ENCODE measurements around the gene H2BK1. TPM values are rescaled to one million over a fixed set of nuclear protein-coding genes. Genes with fewer than 3 reads are reported as not detected.

Gene H2BK1
- total and polyA plus RNA-seq, 2 experiments from 2014 or later, result not detected

GRCh38 chr7:151240536-151240935 lies 30.2 kb upstream of the H2BK1 start:
- Histone ChIP-seq H3K27ac (peak overlapping the region; percentile 9), H3K36me3 (peaks cover 60% of the 10 kb centered on the region)
- no peak for DNase-seq (ENCODE audit: low read depth in 1 of 2, low spot score in 1 of 2)

GRCh38 chr7:151239837-151240459 lies 29.7 kb upstream of the H2BK1 start:
- Histone ChIP-seq H3K4me1 (ENCODE audit: low read depth) (peaks cover 6% of the 10 kb centered on the region), H3K27ac (peak overlapping the region; percentile 9), H3K36me3 (peaks cover 60% of the 10 kb centered on the region), H3K4me3 (no peak overlapping the region), H3K9me3 (ENCODE audit: low read depth) (no peaks in the 10 kb centered on the region), H3K27me3 (no peaks in the 10 kb centered on the region)
- no peak for TF ChIP-seq CTCF (IDR thresholded peaks at IDR 0.05; ENCODE audit: low read depth, low read length)
- no peak for DNase-seq (ENCODE audit: low read depth in 1 of 2, low spot score in 1 of 2)

More at GRCh38 chr7:151240536-151240935, 30.2 kb upstream of the H2BK1 start:
- H3K9me3 ChIP-seq (ENCODE audit: low read depth), result no peaks in the 10 kb centered on the region
- no peak for TF ChIP-seq CTCF (IDR thresholded peaks at IDR 0.05; ENCODE audit: low read depth, low read length)
- H3K27me3 ChIP-seq, result no peaks in the 10 kb centered on the region
- no peak overlapping the region for H3K4me3 ChIP-seq
- H3K4me1 ChIP-seq (ENCODE audit: low read depth), result peaks cover 8% of the 10 kb centered on the region

- Histone ChIP-seq H3K27me3 (no peaks in the 10 kb centered on the region), H3K4me1 (ENCODE audit: low read depth) (no peaks in the 10 kb centered on the region), H3K36me3 (peaks cover 60% of the 10 kb centered on the region), H3K27ac (no peak overlapping the region), H3K4me3 (no peak overlapping the region), H3K9me3 (ENCODE audit: low read depth) (no peaks in the 10 kb centered on the region)
- no peak for DNase-seq (ENCODE audit: low read depth in 1 of 2, low spot score in 1 of 2)
- no peak for TF ChIP-seq CTCF (IDR thresholded peaks at IDR 0.05; ENCODE audit: low read depth, low read length)
Observed at GRCh38 chr7:151238924-151239836, 28.9 kb upstream of the H2BK1 start.

GRCh38 chr7:151238190-151238810 lies 28.0 kb upstream of the H2BK1 start:
- TF ChIP-seq CTCF (IDR thresholded peaks at IDR 0.05; ENCODE audit: low read depth, low read length), result no peak
- Histone ChIP-seq H3K4me3 (no peak overlapping the region), H3K9me3 (ENCODE audit: low read depth) (no peaks in the 10 kb centered on the region), H3K27me3 (no peaks in the 10 kb centered on the region), H3K36me3 (peaks cover 60% of the 10 kb centered on the region), H3K4me1 (ENCODE audit: low read depth) (peaks cover 3% of the 10 kb centered on the region), H3K27ac (peak overlapping the region; percentile 52)
- no peak for DNase-seq (ENCODE audit: low read depth in 1 of 2, low spot score in 1 of 2)

- no peak for DNase-seq (ENCODE audit: low read depth in 1 of 2, low spot score in 1 of 2)
- peaks cover 53% of the 10 kb centered on the region for H3K36me3 ChIP-seq
Observed at GRCh38 chr7:151237244-151238189, 27.2 kb upstream of the H2BK1 start.

More at GRCh38 chr7:151237244-151238189, 27.2 kb upstream of the H2BK1 start:
- peak overlapping the region; percentile 52 for H3K27ac ChIP-seq
- H3K4me1 ChIP-seq (ENCODE audit: low read depth), result peaks cover 4% of the 10 kb centered on the region
- no peak for TF ChIP-seq CTCF (IDR thresholded peaks at IDR 0.05; ENCODE audit: low read depth, low read length)
- H3K4me3 ChIP-seq, result no peak overlapping the region
- no peaks in the 10 kb centered on the region for H3K9me3 ChIP-seq (ENCODE audit: low read depth)
- no peaks in the 10 kb centered on the region for H3K27me3 ChIP-seq
